GM12878 (cell line): Measurements from ENCODE around the gene DLX1.

Source experiments
- CTCF ChIP-seq, 3 experiments: IDR thresholded peaks in 2 of 3; conservative IDR thresholded peaks in 1 of 3; 2 replicates each; pipeline ENCODE4 v1.5.1; 2011; ENCODE audit warnings: low read depth in 3 of 3, low read length in 3 of 3, mild to moderate bottlenecking in 3 of 3, control low read depth in 2 of 3, moderate library complexity in 2 of 3, inconsistent platforms in 1 of 3, mixed read lengths in 1 of 3; ENCODE audit not compliant: control insufficient read depth in 2 of 3, insufficient read depth in 1 of 3; ENCODE audit errors: extremely low read depth in 1 of 3
- EZH2 ChIP-seq: IDR thresholded peaks from 2 replicates; pipeline ENCODE4 v1.6.1; 2012; ENCODE audit warnings: low read depth, mild to moderate bottlenecking, control low read depth, inconsistent platforms, low read length, borderline replicate concordance; ENCODE audit not compliant: control insufficient read depth

GRCh38 chr2:172072303-172072702 is 13.0 kb upstream of the DLX1 start:
- TF ChIP-seq EZH2 (no peak), CTCF (IDR thresholded peaks at IDR 0.05 in 2 of 3, conservative IDR thresholded peaks at IDR 0.05 in 1 of 3; ENCODE audit: control insufficient read depth in 2 of 3, extremely low read depth in 1 of 3, insufficient read depth in 1 of 3, low read depth in 3 of 3, low read length in 3 of 3) (no peak)
